GM18858 (cell line): ENCODE measurements around the gene MXRA8.
"Not testable (repeated sequence)": the region's sequence is repeated elsewhere in the genome, so short reads cannot be mapped to it uniquely, and the experiment has no call there.

ENCODE experiments used
- ATAC-seq: cut with Tn5 transposase; IDR thresholded peaks from one replicate; pipeline ENCODE4 v1.9.1; 2021; ENCODE audit not compliant: unreplicated experiment

The MXRA8 gene

DNA sequence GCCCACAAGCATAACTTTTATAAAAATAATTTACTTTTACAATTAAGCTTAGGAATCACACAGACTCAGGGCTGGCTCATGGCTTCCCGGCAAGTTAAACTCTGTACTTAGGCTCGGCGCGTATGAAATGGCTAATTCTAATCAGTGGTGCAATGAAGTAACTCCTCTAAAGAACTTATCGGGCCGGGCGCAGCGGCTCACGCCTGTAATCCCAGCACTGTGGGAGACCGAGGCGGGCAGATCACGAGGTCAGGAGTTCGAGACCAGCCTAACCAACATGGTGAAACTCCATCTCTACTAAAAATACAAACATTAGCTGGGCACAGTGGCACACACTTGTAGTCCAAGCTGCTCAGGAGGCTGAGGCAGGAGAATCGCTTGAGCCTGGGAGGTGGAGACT is 11.7 kb upstream of the MXRA8 start:
- not testable (repeated sequence) for ATAC-seq

- no peak for ATAC-seq
These were observed 9.0 kb upstream of the MXRA8 start for GRCh38 chr1:1367315-1367714.

DNA sequence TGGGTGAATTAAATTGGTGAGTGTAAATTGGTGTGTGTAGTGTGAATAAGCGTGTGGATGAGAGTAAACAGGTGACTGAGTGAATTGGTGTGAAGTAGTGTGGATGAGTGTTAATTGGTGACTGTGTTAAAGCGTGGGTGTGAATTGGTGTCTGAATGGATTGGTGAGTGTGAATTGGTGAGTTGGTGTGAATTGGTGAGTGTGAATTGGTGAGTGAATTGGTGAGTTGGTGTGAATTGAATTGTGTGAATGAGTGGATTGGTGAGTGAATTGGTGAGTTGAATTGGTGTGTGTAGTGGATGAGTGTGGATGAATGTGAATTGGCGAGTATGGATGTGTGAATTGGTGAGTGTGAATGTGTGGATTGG is 8.3 kb upstream of the MXRA8 start:
- ATAC-seq, result no peak

DNA sequence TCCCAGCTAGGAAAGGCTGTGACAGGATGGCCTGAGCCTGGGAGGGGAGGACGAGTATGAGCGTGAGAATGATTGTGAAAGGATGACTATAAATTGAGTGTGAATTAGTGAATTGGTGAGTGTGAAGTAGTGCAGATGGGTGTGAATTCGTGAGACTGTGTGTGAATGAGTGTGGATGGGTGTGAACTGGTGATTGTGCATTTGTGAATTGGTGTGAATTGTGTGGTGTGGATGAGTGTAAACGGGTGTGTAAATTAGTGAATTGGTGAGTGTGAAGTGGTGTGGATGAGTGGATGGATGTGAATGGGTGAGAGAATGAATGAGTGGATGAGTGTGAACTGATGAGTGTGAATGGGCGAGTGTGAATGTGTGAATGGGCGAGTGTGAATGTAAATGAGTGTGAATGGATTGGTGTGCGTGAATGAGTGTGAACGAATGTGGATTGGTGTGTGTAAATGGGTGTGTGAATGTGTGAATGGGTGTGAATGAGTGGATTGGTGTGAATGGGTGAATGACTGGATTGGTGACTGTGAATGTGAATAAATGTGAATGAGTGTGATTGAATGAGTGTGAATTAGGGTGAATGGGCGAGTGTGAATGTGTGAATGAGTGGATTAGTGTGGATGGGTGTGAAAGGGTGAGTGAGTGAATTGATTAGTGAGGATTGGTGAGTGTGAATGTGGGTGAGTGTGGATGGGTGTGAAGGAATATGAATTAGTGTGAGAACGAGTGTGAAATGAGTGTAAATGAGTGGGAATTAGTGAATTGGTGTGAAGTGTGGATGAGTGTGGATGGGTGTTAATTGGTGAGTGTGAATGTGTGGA is 7.7 kb upstream of the MXRA8 start:
- no peak for ATAC-seq

GRCh38 chr1:1364266-1364665 is 5.9 kb upstream of the MXRA8 start:
- ATAC-seq, result no peak

DNA sequence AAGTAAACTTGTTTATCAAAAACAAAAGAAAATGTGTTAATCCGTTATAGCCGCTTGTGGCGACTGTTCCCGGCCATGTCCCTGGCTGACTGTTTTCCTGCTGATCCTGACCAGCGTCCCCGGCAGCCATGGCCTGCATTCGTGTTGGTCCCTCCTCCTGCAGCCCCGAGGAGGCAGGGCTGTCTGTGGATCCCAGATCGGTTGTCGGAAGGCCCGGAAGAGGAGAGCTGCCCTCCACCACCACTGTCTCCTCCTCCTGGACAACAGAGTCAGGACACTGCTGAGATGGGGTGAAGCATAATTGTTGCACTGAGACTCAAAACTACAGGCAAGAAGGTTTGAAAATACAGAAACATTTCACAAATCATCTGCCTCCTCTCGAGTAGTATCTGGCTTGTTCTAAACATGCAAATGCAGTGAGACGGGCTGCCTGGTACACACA is 3.6 kb upstream of the MXRA8 start:
- no peak for ATAC-seq

- ATAC-seq, result no peak
These were observed 3.1 kb upstream of the MXRA8 start for GRCh38 chr1:1361233-1361981.

- no peak for ATAC-seq
These were observed 2.3 kb upstream of the MXRA8 start for GRCh38 chr1:1360506-1361169.

DNA sequence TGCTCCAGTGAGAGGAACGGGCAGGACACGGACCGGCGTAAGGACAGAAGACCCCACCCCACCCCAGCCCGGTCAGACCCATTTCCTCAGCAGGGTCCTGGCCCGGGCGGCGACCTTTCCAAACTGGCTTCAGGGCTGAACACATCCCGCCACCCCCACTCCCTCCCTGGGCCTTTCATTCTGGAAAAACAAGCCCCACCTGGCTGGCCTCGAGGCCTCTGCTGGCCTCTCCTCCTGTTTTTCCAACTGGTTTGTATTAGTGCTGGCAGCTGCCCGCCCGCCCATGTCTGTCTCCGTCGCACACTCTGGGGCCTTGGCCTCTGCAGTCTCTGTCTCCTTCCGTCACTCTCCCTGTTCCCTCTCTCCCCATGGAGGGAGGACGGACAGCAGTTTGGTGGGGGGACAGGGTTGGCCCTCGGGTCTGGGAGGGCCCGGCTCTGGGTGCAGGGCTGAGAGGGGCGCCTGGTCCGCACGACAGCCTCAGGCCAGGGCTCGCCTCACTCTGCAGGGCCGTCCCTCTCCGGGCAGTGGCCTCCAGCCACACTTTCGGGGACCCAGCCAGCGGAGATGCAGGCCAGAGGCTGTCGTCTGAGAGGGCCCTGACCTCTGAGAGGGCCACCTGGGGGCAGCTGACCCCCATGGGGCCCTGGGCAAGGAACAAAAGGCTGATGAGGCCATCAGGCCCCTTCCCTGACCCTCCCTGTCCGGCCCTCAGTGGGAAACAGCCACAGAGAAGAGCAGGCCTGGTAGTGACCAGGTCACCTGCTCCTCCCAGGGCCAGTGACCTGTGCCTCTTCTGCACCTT is 1.5 kb upstream of the MXRA8 start:
- no peak for ATAC-seq

GRCh38 chr1:1359308-1359663 is 931 bp upstream of the MXRA8 start:
- ATAC-seq, result no peak

- ATAC-seq, result no peak
These were observed 403 bp downstream of the MXRA8 start for GRCh38 chr1:1357871-1358432.

DNA sequence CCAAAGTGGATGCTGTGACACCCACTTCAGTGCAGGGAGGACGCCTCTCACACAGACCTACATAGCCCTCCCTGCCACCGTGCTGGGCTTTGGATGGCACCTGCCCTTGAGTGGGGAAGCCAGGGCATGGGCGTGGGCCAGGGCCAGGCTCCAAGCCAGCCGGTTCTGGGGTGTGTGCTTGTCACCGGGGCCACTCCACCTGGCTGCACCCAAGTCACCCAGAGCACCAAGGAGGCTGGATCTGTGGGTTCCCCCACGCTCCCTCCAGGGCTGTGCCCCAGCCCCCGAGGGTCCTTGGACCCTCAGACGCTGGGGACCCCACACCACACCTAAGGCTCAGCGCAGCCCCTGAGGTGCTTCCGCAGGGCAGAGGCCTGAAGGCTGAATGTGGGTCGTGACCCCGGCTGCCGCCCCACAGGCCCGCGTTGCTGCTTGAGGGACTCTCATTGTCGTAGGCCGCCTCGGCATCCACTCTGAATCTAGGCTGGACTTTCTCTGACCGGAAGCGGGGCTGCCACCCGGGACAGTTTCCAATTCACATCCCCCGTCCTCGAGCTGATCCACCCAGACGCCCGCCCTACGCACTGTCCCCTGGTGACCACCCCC is 1.5 kb downstream of the MXRA8 start:
- ATAC-seq, result no peak

DNA sequence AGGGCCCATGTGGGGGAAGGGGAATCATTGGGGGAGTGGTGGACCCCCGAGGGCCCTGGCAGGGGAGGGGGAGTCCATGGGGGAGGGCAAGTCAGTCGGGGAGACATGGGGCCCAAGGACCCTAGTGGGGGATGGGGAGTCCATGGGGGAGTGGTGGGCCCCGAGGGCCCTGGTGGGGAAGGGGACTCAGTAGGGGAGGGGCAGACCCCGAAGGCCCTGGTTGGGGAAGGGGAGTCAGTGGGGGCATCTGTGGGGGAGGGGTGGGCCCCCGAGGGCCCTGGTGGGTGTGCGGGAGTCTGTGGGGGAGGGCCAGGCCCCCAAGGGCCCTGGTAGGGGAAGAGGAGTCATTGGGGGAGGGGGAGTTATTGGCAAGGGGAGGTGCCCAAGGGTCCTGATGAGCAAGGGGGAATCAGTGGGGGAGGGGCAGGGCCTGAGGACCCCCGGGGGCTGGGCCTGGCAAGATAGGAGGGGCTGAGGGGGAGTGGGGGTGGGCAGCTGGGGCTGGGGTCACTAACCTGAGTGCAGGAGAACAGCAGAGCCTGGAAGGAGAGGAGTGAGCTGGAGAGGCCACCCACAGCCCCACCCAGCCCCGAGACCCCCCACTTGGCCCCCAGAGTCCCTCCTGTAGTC is 2.1 kb downstream of the MXRA8 start:
- no peak for ATAC-seq

- ATAC-seq, result no peak
These were observed 2.9 kb downstream of the MXRA8 start for GRCh38 chr1:1355416-1355815.

GRCh38 chr1:1354271-1355247 is 3.8 kb downstream of the MXRA8 start:
- ATAC-seq, result no peak

DNA sequence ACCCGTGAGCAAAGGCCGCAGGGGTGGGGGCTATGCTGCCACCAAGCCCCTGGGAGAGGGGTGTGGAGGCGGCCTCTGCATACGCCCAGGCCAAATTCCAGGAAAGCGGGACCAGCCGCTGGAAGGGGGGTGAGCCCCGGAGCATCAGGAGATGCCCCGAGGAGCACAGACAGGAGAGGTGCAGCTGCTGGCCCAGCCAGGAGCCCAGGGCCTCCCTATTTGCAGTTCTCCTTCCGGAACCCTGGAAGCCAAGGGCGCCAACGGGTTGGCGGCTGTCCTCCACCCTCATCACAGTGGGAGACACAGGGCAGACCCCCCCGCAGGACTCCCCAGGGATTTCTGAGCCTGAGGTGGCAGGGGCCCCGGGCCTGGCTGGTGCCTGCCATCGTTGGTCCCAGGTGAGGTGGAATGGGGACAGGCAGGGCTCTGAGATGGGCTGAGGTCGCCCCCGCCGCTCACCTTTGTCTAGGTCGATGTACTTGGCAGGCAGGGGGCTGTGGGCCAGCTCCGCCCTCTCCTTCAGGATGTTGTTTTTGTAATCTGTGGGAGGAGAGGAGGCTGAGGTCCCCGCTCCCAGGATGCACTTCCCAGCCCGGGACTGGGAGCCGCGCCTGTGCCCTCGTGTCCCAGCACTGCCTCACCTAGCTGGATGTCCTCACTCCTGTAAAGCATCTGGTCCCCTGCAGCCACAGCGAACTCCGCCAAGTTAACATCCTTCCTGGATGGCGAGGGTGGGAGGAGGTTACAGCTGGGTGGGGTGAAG is 4.8 kb downstream of the MXRA8 start:
- no peak for ATAC-seq

- ATAC-seq, result no peak
These were observed 5.5 kb downstream of the MXRA8 start for GRCh38 chr1:1352786-1353388.
